GM20000 (cell line): ENCODE data around the gene KRTAP10-8.

ENCODE experiments used
- DNase-seq: peaks from one replicate; pipeline ENCODE4 v3.0.0; 2012; ENCODE audit warnings: low spot score
- CTCF ChIP-seq: IDR thresholded peaks from 2 replicates; pipeline ENCODE4 v1.5.1; 2012; ENCODE audit warnings: mild to moderate bottlenecking, control low read depth; ENCODE audit errors: extremely low read depth, missing control alignments

Gene KRTAP10-8

GRCh38 chr21:44613386-44614155, 1.7 kb downstream of the KRTAP10-8 start:
- no peak for TF ChIP-seq CTCF
- no peak for DNase-seq

GRCh38 chr21:44614161-44614631, 2.3 kb downstream of the KRTAP10-8 start:
- no peak for TF ChIP-seq CTCF

GRCh38 chr21:44614961-44615391, 3.1 kb downstream of the KRTAP10-8 start:
- DNase-seq: no peak
- no peak for TF ChIP-seq CTCF

More at GRCh38 chr21:44614161-44614631, 2.3 kb downstream of the KRTAP10-8 start:
- no peak for DNase-seq

DNA sequence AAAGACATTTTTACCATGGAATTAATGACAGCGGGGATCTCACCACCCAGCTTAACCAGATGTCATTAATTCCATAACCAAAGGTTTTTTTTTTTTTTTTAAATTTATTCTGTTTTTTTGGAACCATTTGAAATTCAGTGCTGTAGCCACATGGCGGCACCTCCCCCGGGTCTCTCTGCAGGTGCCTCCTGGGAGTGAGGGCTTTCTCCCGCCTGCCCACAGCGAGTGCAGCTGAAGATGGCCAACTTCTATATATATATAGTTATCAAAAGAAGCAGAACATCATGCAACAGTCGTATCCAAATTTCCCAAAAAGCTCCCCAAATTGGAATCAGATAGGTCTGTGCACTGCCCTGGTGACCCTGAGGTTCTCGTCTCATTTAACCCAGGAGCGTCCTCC, 3.6 kb downstream of the KRTAP10-8 start:
- TF ChIP-seq CTCF: no peak
- no peak for DNase-seq

GRCh38 chr21:44615911-44616590, 4.2 kb downstream of the KRTAP10-8 start:
- no peak for DNase-seq
- TF ChIP-seq CTCF: no peak

- no peak for DNase-seq
Measured at GRCh38 chr21:44616591-44616926, 4.7 kb downstream of the KRTAP10-8 start.

More at GRCh38 chr21:44616591-44616926, 4.7 kb downstream of the KRTAP10-8 start:
- no peak for TF ChIP-seq CTCF
